Neutrophil (primary cell): Measurements from ENCODE around the gene TBC1D17.

ENCODE experiments used
- H3K27ac ChIP-seq: fragments of 200-600 bp; sonication (generic); 2 replicates; pipeline ENCODE4 v1.5.1; 2016; ENCODE audit warnings: mild to moderate bottlenecking, moderate library complexity
- H3K27me3 ChIP-seq: fragments of 200-600 bp; sonication (generic); 2 replicates; pipeline ENCODE4 v1.6.0; 2016; ENCODE audit warnings: mild to moderate bottlenecking
- H3K36me3 ChIP-seq: fragments of 200-600 bp; sonication (generic); 2 replicates; pipeline ENCODE4 v1.5.1; 2017
- H3K4me1 ChIP-seq, 2 experiments: fragments of 200-600 bp in 1 of 2; sonication (generic) in 1 of 2; 1 replicate in 1 of 2; 2 replicates in 1 of 2; pipeline versions ENCODE4 v1.5.1 to v1.6.1; 2013 to 2016; ENCODE audit warnings: low read depth in 1 of 2, low read length in 1 of 2, mild to moderate bottlenecking in 1 of 2, moderate library complexity in 1 of 2; ENCODE audit not compliant: control insufficient read depth in 1 of 2, insufficient read depth in 1 of 2
- H3K4me3 ChIP-seq, 2 experiments: fragments of 200-600 bp in 1 of 2; sonication (generic) in 1 of 2; 1 replicate in 1 of 2; 2 replicates in 1 of 2; pipeline ENCODE4 v1.5.1; 2013 to 2016; ENCODE audit warnings: low read depth in 1 of 2, low read length in 1 of 2, mild to moderate bottlenecking in 1 of 2, moderate library complexity in 1 of 2
- H3K9me3 ChIP-seq: fragments of 200-600 bp; sonication (generic); 2 replicates; pipeline ENCODE4 v1.5.1; 2016
- TF ChIP-seq, protein P1 (sequence below): fragments of 200-600 bp; sonication (generic); IDR thresholded peaks from 2 replicates; pipeline ENCODE4 v1.5.1; 2016; ENCODE audit warnings: antibody characterized with exemption

The TBC1D17 gene

DNA sequence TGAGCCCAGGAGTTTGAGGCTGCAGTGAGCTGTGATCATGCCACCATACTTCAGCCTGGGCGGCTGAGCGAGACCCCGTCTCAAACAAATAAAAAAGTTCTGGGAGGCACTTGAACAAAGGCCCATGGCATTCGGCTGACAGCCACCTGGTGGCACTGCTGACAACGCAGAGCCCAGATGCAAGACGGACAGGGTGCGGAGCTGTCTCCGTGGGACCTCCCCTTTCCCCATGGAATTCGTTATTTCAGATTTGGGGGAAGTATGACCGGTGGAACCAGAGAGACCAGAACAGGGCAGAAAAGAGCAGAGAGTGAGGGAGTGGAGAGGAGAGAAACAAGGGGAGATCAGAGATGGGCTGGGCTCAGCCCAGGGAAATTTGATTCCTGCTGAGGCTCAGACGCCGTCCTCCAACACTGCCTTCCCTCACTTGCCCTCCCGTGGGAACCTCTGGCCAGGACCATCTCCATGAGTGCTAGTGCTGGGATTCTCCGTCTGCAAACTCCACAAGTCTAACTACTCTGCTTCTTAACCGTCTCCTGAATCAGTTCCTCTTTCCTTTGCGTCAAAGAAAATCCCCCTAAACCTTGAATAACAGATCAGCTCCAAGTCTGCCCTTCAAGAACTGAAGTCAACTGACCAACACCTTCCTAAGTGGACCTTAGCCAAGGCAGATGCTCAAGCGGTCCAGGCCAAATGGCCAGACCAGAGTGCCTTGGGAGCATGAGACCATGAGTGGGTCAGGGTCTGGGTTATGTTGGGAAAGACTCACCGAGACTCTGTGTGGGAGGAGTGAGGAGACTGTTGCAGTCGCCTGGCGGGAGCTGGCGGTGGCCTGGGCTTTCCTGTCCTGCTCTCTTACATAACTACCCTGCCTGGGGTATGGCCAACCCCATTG lies 39.6 kb downstream of the TBC1D17 start:
- peak overlapping the region; percentile 70 for H3K27ac ChIP-seq
- TF ChIP-seq, protein P1, sequence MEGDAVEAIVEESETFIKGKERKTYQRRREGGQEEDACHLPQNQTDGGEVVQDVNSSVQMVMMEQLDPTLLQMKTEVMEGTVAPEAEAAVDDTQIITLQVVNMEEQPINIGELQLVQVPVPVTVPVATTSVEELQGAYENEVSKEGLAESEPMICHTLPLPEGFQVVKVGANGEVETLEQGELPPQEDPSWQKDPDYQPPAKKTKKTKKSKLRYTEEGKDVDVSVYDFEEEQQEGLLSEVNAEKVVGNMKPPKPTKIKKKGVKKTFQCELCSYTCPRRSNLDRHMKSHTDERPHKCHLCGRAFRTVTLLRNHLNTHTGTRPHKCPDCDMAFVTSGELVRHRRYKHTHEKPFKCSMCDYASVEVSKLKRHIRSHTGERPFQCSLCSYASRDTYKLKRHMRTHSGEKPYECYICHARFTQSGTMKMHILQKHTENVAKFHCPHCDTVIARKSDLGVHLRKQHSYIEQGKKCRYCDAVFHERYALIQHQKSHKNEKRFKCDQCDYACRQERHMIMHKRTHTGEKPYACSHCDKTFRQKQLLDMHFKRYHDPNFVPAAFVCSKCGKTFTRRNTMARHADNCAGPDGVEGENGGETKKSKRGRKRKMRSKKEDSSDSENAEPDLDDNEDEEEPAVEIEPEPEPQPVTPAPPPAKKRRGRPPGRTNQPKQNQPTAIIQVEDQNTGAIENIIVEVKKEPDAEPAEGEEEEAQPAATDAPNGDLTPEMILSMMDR: no peak
- H3K4me3 ChIP-seq: no peak overlapping the region
- H3K27me3 ChIP-seq: no peaks in the 10 kb centered on the region
- peaks cover 17 to 18% of the 10 kb centered on the region in 2 experiments for H3K4me1 ChIP-seq
- H3K36me3 ChIP-seq: peaks cover 36% of the 10 kb centered on the region
- no peaks in the 10 kb centered on the region for H3K9me3 ChIP-seq

DNA sequence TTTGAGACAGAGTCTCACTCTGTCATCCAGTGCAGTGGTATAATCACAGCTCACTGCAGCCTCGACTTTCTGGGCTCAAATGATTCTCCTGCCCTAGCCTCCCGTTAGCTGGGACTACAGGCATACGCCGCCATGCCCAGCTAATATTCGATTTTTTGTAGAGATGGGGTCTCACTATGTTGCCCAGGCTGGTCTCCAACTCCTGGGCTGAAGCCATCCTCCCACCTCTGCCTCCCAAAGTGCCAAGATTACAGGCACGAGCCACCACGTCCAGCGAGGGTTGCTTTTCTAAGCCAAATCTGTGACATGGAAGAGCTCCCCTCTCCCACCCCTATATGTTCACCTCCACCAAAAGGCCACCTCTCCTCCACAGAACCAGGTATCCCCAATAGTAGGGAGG lies 40.6 kb downstream of the TBC1D17 start:
- TF ChIP-seq, protein P1: no peak
- Histone ChIP-seq H3K36me3 (peaks cover 38% of the 10 kb centered on the region), H3K27me3 (no peaks in the 10 kb centered on the region), H3K27ac (peak overlapping the region; percentile 70), H3K4me3 (no peak overlapping the region), H3K9me3 (no peaks in the 10 kb centered on the region), H3K4me1 (peaks cover 17 to 18% of the 10 kb centered on the region in 2 experiments)

DNA sequence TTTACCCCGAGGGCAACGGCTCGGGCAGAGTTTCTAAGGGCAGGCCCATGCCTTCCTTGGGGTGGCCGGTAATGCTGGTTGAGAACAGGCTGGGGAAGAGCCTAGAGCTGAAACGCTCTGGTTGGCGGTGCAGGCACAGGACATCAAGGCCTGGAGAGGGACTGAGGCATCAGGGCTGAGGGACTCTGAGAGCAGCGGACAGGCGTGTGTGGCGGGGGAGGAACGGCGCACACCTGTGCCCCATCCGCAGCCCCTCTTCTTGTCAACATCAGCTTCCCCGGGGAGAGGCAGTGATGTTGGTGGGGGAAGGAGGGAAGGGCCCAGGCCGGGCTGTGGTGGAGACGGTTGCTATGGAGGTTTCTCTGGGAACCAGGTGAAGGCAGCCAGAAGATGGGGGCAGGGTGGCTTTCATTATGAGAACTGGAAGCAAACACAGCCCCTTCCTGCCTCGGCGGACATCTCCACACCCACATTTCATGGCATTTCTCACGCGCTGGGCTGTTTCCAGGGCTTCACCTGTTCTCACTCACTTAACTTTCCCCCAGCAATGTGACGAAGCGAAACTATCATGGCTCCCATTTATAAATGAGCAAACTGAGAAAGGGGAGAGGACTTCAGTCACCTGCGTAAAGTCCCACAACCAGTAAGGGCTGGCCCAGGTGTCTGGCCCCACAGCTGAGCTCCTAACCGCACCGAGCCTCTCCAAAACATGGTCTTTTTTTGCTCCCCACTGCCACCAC lies 43.3 kb downstream of the TBC1D17 start:
- Histone ChIP-seq H3K36me3 (peaks cover 42% of the 10 kb centered on the region), H3K4me1 (peaks cover 17 to 18% of the 10 kb centered on the region in 2 experiments), H3K27me3 (no peaks in the 10 kb centered on the region), H3K9me3 (no peaks in the 10 kb centered on the region), H3K4me3 (no peak overlapping the region), H3K27ac (no peak overlapping the region)
- TF ChIP-seq, protein P1: no peak

DNA sequence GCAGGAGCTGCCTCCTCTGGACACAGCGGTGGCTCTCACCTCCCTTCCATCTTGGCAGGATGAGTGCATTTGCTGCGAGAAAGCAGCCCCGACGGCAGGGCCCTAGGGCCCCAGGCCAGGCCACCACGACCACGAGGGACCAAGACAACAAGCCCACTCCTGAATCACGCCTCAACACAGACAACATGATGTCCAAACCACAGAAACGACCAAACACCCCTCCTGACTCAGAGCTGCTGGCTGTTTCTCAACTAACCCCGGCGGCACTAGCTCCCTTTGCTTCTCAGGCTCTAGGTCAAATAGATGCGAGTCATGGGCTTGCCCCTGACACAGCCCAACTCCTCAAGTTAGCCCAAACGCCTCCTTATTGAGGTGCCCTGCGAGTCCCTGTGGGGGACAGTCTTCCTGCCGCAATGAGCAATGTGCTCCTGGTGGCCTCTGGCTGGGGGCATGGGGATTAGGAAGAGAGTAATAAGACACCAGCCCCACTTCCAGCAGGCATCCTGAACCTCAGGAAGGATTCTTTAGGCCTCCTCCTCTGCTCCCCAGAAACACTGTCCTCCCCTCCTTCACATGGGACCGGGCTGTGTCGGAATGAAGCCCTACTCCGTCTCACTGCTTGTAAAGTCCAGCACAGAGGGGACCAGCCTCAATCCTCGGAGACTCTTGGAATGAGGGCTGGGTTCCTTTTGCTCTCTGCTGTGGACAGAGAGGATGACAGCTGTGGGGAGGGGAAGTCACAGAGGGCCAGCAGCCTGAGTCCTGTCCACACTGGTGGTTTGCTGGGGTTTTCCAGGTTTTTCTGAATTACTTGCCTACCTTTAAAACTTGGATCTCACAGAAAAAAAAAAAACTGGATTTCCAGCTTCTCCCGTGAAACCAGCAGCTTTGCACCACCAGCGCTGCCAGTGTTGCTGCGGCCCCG lies 44.6 kb downstream of the TBC1D17 start:
- no peak overlapping the region for H3K27ac ChIP-seq
- H3K4me1 ChIP-seq: peaks cover 11 to 14% of the 10 kb centered on the region in 2 experiments
- H3K4me3 ChIP-seq: no peak overlapping the region
- TF ChIP-seq, protein P1: no peak
- H3K36me3 ChIP-seq: peaks cover 42% of the 10 kb centered on the region
- H3K9me3 ChIP-seq: no peaks in the 10 kb centered on the region
- H3K27me3 ChIP-seq: no peaks in the 10 kb centered on the region
